ENCODE data around the gene PAX5.

Gene PAX5

GRCh38 chr9:36900136-36900855, 133.8 kb downstream of the PAX5 start:
- no peak for DNase-seq

- DNase-seq = no peak
Measured at GRCh38 chr9:36899406-36899805, 134.7 kb downstream of the PAX5 start.

- no peak for DNase-seq
Measured at GRCh38 chr9:36898431-36899020, 135.5 kb downstream of the PAX5 start.

GRCh38 chr9:36897478-36897877, 136.6 kb downstream of the PAX5 start:
- no peak for DNase-seq

GRCh38 chr9:36897019-36897418, 137.0 kb downstream of the PAX5 start:
- no peak for DNase-seq

GRCh38 chr9:36896296-36896695, 137.8 kb downstream of the PAX5 start:
- no peak for DNase-seq

GRCh38 chr9:36895744-36896260, 138.3 kb downstream of the PAX5 start:
- no peak for DNase-seq

- DNase-seq = no peak
Measured at GRCh38 chr9:36894695-36895310, 139.3 kb downstream of the PAX5 start.

- DNase-seq = no peak
Measured at GRCh38 chr9:36893911-36894310, 140.2 kb downstream of the PAX5 start.

GRCh38 chr9:36893184-36893583, 140.9 kb downstream of the PAX5 start:
- no peak for DNase-seq

- no peak for DNase-seq
Measured at GRCh38 chr9:36892279-36892678, 141.8 kb downstream of the PAX5 start.

- no peak for DNase-seq
Measured at GRCh38 chr9:36891341-36891811, 142.7 kb downstream of the PAX5 start.

GRCh38 chr9:36889844-36890243, 144.2 kb downstream of the PAX5 start:
- no peak for DNase-seq

GRCh38 chr9:36888551-36888950, 145.5 kb downstream of the PAX5 start:
- no peak for DNase-seq

GRCh38 chr9:36884721-36885120, 149.3 kb downstream of the PAX5 start:
- no peak for DNase-seq

- no peak for DNase-seq
Measured at GRCh38 chr9:36882594-36882993, 151.5 kb downstream of the PAX5 start.

GRCh38 chr9:36881743-36882441, 152.2 kb downstream of the PAX5 start:
- no peak for DNase-seq

GRCh38 chr9:36881316-36881715, 152.8 kb downstream of the PAX5 start:
- no peak for DNase-seq

GRCh38 chr9:36880075-36880474, 154.0 kb downstream of the PAX5 start:
- DNase-seq = no peak

GRCh38 chr9:36878986-36879982, 154.8 kb downstream of the PAX5 start:
- DNase-seq = no peak

- DNase-seq = no peak
Measured at GRCh38 chr9:36877239-36877638, 156.8 kb downstream of the PAX5 start.

GRCh38 chr9:36876056-36876455, 158.0 kb downstream of the PAX5 start:
- no peak for DNase-seq
